Aorta (tissue), 5 donors: ENCODE measurements around the gene OXCT1. TPM values are rescaled to one million over a fixed set of nuclear protein-coding genes. Genes with fewer than 3 reads are reported as not detected.

ENCODE experiments used
- ATAC-seq: fragments of 200-7000 bp; cut with Tn5 transposase; one replicate; pipeline ENCODE4 v1.9.1; 2022; ENCODE audit warnings: moderate library complexity; ENCODE audit not compliant: low FRiP score
- DNase-seq, 2 donors: peaks; one replicate each; pipeline ENCODE4 v3.0.0-alpha.2; 2020
- H3K27ac ChIP-seq, 2 donors: one replicate each; pipeline ENCODE4 v1.5.1; 2013; ENCODE audit warnings: low read length in 2 of 2, mild to moderate bottlenecking in 2 of 2, moderate library complexity in 2 of 2, control low read depth in 1 of 2, inconsistent platforms in 1 of 2, low read depth in 1 of 2
- H3K27me3 ChIP-seq, 2 donors: one replicate each; pipeline ENCODE4 v1.6.1; 2013; ENCODE audit warnings: control low read depth in 1 of 2, low read length in 1 of 2, mild to moderate bottlenecking in 1 of 2, moderate library complexity in 1 of 2; ENCODE audit not compliant: insufficient read depth in 2 of 2, control insufficient read depth in 1 of 2
- H3K36me3 ChIP-seq, 2 donors: one replicate each; pipeline ENCODE4 v1.6.1; 2013; ENCODE audit warnings: control low read depth in 1 of 2, low read length in 1 of 2, mild to moderate bottlenecking in 1 of 2; ENCODE audit not compliant: insufficient read depth in 2 of 2, control insufficient read depth in 1 of 2
- H3K4me1 ChIP-seq, 2 donors: one replicate each; pipeline ENCODE4 v1.6.1; 2013; ENCODE audit warnings: low read length in 2 of 2, control low read depth in 1 of 2, mild to moderate bottlenecking in 1 of 2, moderate library complexity in 1 of 2; ENCODE audit not compliant: insufficient read depth in 2 of 2, control insufficient read depth in 1 of 2
- H3K4me3 ChIP-seq, 2 donors: one replicate each; pipeline ENCODE4 v1.5.1; 2013; ENCODE audit warnings: low read length in 2 of 2, control low read depth in 1 of 2, mild to moderate bottlenecking in 1 of 2
- H3K9me3 ChIP-seq: one replicate; pipeline ENCODE4 v1.6.1; 2013; ENCODE audit warnings: mild to moderate bottlenecking, low read length; ENCODE audit not compliant: control insufficient read depth
- WGBS, 2 donors: extraction: QIAGEN DNeasy Blood & Tissue Kit; methylation state at CpG; one replicate each; pipeline ENCODE4 v1.1.7; 2013; 5-methylcytosine and 5-hydroxymethylcytosine counted together
- intact Hi-C, 2 donors: fragments of 100-400 bp; cut with DNase I; formaldehyde crosslinking; loops; one replicate each; pipeline versions ENCODE4 v1.14.2 to v1.15.0; 2022
- polyA plus RNA-seq, 2 donors: library from polyadenylated mRNA; stranded (reverse); fragments of 200-250 nt; gene quantifications; one replicate each; pipeline ENCODE4 v1.2.3, GENCODE V29; 2013
- total RNA-seq, 2 donors: library from RNA; stranded (reverse); fragmentation: NEBNext Ultra II Directional; extraction: Animal tissue kit (Norgen Biotek cat#: 25700); gene quantifications; one replicate each; pipeline ENCODE4 v1.2.1, GENCODE V29; 2021
- donor health status: healthy with polysubstance abuse.
- donor health status: Bipolar disorder and iron deficiency.
- donor health status: DM: no; HTN: no; CAD: no.
- donor health status: DM: no; HTN: no; CAD: no.
- donor health status: DM: yes; HTN: yes; CAD: no.

The OXCT1 gene
- total and polyA plus RNA-seq, 4 donors, result 22.5 to 32.1 (median 27.8) TPM

DNA sequence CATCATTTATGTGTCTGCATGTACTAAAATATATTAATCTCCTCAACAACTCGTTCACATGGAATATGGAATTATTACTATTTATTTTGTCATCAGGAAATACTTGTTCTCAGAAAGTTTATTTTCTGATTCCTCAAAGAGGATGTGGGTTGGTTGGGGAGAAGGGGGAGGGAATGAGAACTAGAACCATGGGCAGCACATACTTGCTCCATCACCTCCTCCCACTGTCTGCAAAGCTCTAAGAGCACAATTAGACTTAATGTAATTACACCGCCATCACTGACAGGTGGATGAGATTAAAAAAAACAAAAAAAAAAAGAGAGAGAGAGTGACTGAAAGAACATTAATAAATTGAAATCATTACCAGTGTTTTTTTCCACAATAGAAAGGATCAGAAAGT, 98.2 kb downstream of the OXCT1 start:
- no peaks in the 10 kb centered on the region for H3K27me3 ChIP-seq
- no peak for DNase-seq
- intact Hi-C loops, result no loop called here
- no peaks in the 10 kb centered on the region for H3K36me3 ChIP-seq
- H3K4me3 ChIP-seq, result no peak overlapping the region
- no peak overlapping the region for H3K27ac ChIP-seq
- H3K9me3 ChIP-seq, result no peaks in the 10 kb centered on the region
- peaks cover 0 to 3% of the 10 kb centered on the region in 2 donors for H3K4me1 ChIP-seq
- ATAC-seq, result no peak
- 42 to 52% methylated on average over 2 of the region's 2 CpGs for WGBS, 2 donors

DNA sequence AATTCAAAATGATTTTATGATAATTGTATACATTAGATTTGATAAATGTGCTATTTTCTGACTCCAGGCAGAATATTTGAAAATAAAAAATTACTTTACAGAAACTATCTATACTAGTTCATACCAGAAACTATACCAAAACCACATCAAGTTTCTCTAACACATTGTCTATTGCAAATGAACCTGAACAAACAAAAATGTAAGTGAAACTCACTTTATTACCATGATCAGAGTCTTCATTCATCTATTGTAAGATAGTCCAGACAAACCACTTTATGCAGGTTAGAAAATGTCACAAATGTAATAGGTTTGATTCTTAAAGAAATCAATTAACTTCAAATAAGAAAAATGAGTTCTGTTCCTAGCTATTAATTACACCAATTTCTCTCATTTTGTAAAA, 99.4 kb downstream of the OXCT1 start:
- no peak overlapping the region for H3K4me3 ChIP-seq
- H3K36me3 ChIP-seq, result no peaks in the 10 kb centered on the region

DNA sequence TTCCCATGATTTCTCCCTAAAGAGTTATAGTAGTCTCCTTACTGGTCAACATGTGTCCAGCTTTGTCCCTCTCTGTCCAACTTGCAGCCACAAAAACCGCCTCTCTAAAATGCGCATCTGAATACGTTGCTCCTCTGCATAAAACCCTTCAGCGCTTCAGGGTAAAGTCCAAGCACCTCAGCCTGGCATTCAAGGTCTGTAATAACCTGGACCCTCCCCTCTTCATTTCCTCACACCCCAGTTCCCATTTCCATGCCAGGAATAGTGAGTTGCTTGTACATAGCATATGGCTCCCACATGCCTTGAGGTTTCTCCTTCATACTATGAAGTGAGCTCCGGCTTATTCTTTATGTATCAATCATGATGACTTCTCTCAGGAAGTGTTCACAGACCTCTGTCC, 101.5 kb downstream of the OXCT1 start:
- no peak overlapping the region for H3K4me3 ChIP-seq
- no peaks in the 10 kb centered on the region for H3K27me3 ChIP-seq
- intact Hi-C loops, result no loop called here
- no peaks in the 10 kb centered on the region for H3K36me3 ChIP-seq
- H3K27ac ChIP-seq, result no peak overlapping the region
- ATAC-seq (no peak), DNase-seq (no peak)
- peaks cover 7 to 10% of the 10 kb centered on the region in 2 donors for H3K4me1 ChIP-seq
- 97 to 98% methylated on average over 5 of the region's 5 CpGs for WGBS, 2 donors
- H3K9me3 ChIP-seq, result no peaks in the 10 kb centered on the region

More for the DNA sequence above, 99.4 kb downstream of the OXCT1 start:
- H3K27me3 ChIP-seq, result no peaks in the 10 kb centered on the region
- H3K27ac ChIP-seq, result no peak overlapping the region
- intact Hi-C loops, result no loop called here
- H3K4me1 ChIP-seq, result peaks cover 0 to 3% of the 10 kb centered on the region in 2 donors
- DNase-seq (no peak), ATAC-seq (no peak)
- no peaks in the 10 kb centered on the region for H3K9me3 ChIP-seq

DNA sequence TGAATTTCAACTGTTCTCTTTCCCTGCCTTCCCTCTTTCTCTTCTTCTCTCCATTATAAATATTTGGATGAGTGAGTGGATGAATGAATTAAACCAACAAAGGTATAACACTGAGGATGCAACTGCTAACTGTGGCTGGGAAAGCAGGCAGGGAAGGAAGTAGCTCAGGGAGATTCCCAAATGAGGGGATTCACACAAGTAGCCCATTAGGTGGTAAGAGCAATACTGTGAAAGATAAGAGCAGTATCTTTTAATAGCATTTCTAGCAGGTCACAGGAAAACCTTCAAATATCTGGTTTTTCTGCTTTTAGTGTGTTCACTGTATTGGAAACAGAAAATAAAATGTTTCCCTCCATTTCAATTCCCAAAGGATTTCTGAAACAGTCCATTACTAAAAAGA, 105.6 kb downstream of the OXCT1 start:
- intact Hi-C loops, result no loop called here
- Histone ChIP-seq H3K4me3 (no peak overlapping the region), H3K36me3 (peaks cover 0 to 2% of the 10 kb centered on the region in 2 donors), H3K27me3 (no peaks in the 10 kb centered on the region), H3K9me3 (no peaks in the 10 kb centered on the region), H3K27ac (no peak overlapping the region), H3K4me1 (peaks cover 7 to 10% of the 10 kb centered on the region in 2 donors)
- no peak for DNase-seq
- ATAC-seq, result no peak

DNA sequence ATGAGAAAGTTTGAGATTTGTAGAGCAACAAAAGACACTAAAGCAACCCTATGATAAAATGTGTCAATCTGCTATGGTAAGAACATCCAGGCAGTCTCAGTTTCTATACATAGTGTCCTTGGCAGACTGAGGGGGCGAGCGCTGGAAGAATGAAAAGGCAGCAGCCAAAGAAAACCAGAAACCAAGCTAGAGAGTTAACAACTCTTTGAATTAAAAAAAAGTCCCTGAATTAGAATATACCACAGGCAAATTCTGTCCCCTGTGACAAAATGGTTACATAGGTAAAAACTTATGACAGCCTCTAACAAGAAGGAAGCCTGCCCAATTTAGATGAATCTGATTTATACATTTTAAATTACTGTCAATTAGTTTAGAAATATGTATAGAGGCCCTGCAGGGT, 106.7 kb downstream of the OXCT1 start:
- intact Hi-C loops, result no loop called here
- no peak for ATAC-seq

DNA sequence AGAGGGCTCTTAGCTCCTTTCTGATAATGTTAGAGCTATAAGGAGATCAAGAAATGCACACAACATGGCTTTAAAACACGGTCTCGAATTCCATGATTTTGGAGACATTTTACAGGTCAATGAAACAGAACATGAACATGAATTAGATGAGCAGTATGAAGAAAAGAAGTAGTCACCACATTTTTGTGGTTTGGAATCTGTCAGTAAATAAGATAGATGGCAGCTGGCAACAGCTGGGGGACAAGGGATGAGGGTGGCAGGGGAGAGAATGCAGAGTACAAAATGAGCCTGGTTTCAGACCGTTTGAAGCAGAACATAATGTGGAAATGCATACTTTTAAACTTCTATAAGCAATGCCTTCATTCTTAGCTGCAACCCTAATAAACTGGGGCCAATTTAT, 107.1 kb downstream of the OXCT1 start:
- WGBS, 2 donors, result 19 to 23% methylated on average over 3 of the region's 3 CpGs
- Histone ChIP-seq H3K4me1 (peaks cover 7 to 10% of the 10 kb centered on the region in 2 donors), H3K27me3 (no peaks in the 10 kb centered on the region), H3K27ac (no peak overlapping the region), H3K4me3 (no peak overlapping the region), H3K36me3 (peaks cover 2% of the 10 kb centered on the region in 2 donors), H3K9me3 (no peaks in the 10 kb centered on the region)
- intact Hi-C loops, result no loop called here
- no peak for DNase-seq
- no peak for ATAC-seq

More for the DNA sequence above, 106.7 kb downstream of the OXCT1 start:
- Histone ChIP-seq H3K4me3 (no peak overlapping the region), H3K9me3 (no peaks in the 10 kb centered on the region), H3K36me3 (peaks cover 2% of the 10 kb centered on the region in 2 donors), H3K4me1 (peaks cover 7 to 10% of the 10 kb centered on the region in 2 donors), H3K27ac (no peak overlapping the region), H3K27me3 (no peaks in the 10 kb centered on the region)
- no peak for DNase-seq
- WGBS, 2 donors, result 4 to 8% methylated on average over 2 of the region's 2 CpGs

DNA sequence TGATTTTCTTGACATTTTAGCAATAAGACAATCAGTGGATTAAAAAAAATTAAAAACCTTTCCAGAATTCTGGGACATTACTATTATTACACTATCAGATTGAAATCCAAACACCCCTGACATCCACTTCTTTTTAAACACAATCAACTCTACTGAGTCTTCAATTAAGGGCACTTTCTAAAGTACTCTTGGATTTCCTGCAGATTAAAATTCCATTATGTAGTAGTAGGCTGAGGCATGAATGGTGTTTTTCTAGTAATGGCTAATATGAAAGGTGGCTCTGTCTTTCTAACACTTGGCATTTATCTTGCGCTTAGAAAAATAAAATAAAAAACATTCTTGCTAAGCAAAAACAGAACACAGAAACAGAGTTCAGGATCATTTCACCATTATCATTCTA, 107.8 kb downstream of the OXCT1 start:
- Histone ChIP-seq H3K9me3 (no peaks in the 10 kb centered on the region), H3K27me3 (no peaks in the 10 kb centered on the region), H3K27ac (no peak overlapping the region), H3K36me3 (peaks cover 2 to 5% of the 10 kb centered on the region in 2 donors), H3K4me3 (no peak overlapping the region), H3K4me1 (peaks cover 7 to 10% of the 10 kb centered on the region in 2 donors)
- ATAC-seq, result no peak
- intact Hi-C loops, result no loop called here
- no peak for DNase-seq
- 53 to 56% methylated on average over 1 of the region's 1 CpG for WGBS, 2 donors

DNA sequence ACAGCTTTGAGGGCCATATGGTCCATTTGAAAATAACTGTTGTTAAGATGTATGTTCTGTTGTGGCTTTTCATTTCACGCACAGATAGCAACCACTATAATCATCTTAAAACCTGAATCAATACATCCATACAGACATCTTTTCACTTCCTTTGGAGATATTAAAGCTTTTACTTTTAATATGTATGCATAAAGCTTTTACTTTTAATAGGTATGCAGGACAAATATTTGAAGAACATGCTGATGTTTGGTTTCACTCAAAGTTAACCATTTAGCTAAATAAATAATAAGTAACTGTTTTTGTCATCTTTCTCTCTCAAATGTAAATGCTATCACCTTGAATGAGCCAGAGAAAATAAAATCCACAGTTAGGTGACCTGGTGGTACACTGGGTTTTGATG, 108.6 kb downstream of the OXCT1 start:
- no peaks in the 10 kb centered on the region for H3K27me3 ChIP-seq
- no peak overlapping the region for H3K27ac ChIP-seq
- ATAC-seq, result no peak
- H3K36me3 ChIP-seq, result peaks cover 2 to 5% of the 10 kb centered on the region in 2 donors
- H3K9me3 ChIP-seq, result no peaks in the 10 kb centered on the region
- intact Hi-C loops, result no loop called here
- H3K4me3 ChIP-seq, result no peak overlapping the region
- DNase-seq, result no peak
- H3K4me1 ChIP-seq, result peaks cover 7 to 10% of the 10 kb centered on the region in 2 donors
- 91 to 94% methylated on average over 1 of the region's 1 CpG for WGBS, 2 donors

DNA sequence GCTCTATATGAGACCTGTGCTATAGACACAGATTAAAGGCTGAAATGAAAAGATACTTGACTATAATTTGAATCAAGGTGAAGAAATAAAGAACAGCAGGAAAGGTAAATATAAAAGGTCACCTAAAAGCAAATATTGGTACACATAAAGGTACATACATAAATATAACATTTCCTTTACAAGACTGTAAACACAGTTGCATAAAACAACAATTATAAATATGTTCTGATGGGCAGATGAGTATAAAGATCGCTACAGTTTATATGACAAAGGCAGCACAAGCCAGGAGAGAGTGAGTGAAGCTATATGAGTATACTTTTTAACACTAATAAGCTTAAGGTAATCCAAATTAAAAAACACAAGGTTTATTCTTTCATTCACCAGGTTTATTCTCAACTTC, 114.5 kb downstream of the OXCT1 start:
- Histone ChIP-seq H3K27ac (no peak overlapping the region), H3K4me3 (no peak overlapping the region), H3K9me3 (no peaks in the 10 kb centered on the region), H3K4me1 (peaks cover 2 to 6% of the 10 kb centered on the region in 2 donors), H3K27me3 (no peaks in the 10 kb centered on the region), H3K36me3 (peaks cover 2 to 3% of the 10 kb centered on the region in 2 donors)
- intact Hi-C loops, result no loop called here
- ATAC-seq (no peak), DNase-seq (no peak)
- 96 to 100% methylated on average over 1 of the region's 1 CpG for WGBS, 2 donors
